ENCODE data around the gene SRD5A1.

SRD5A1 gene

DNA sequence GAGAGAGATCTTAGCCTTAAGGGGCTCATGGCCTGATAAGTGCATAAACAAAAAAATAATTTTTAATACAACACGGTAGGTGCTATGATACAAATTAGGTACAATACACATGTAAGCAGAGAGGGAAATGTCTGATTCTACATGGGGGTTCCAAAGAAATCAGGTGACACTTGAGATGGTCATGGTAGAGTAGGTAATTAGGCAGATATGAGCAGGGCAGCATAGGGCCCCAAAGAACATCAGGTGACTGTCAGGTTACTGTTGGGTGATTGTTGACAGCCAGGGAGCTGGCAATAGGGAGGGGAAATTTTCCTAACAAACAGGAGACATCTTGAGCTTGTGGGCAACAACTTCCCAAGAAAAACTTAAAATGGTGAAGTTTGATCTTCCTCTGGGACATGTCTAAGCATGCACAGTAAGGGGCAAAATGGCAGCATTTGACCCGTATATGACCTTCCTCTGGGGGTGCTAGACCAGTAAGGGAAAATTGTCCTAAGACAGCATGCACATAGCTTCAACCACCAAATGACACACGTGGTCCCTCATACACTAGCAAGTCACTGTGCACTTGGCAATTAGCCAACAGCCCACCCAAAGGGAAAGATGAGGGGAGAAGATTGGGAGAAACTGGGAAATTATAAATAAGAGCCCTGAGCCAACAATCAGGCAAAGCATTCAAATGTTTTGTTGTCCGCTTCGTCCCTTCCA, 42.7 kb downstream of the SRD5A1 start:
- TF ChIP-seq GATA2 (IDR thresholded peaks at IDR 0.05; ENCODE audit: low read depth, low read length): no peak
- TF ChIP-seq GATA3 (IDR thresholded peaks at IDR 0.05; ENCODE audit: low read depth, low read length): no peak

DNA sequence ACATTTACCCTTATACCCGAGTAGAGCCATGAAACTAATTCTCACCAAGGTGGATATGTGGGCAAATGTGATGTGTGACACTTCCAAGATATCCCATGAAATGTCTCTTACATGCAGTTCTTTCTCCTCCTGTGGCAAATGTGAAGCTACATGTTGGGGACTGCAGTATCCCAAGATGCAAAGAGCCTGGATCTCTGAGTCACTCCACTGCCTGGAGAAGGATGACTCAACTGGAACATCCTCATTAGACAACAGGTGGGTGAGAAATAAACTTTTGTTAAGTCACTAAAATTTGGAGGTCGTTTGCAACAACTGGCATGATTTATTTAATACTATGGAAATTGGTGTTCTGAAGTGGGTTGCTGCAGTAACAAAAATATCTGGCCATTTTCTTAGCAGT, 43.5 kb downstream of the SRD5A1 start:
- TF ChIP-seq GATA2 (IDR thresholded peaks at IDR 0.05; ENCODE audit: low read depth, low read length) (no peak), GATA3 (IDR thresholded peaks at IDR 0.05; ENCODE audit: low read depth, low read length) (no peak)

DNA sequence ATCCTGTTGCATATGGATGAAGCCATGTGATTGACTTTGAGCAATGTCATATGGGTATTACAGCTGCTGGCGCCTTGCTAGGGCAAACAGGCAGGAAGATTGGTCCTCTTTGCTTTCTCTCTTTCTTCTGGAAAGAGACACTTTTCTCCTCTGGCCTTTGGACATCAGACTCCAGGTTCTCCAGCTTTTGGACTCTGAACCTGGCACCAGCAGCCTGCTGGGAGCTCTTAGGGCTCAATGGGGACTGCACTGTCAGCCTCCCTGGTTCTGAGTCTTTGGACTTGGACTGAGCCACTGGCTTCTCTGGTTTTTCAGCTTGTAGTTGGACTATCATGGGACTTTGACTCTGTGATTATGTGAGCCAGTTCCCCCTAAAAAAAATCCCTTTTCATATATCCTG, 45.1 kb downstream of the SRD5A1 start:
- TF ChIP-seq GATA2 (IDR thresholded peaks at IDR 0.05; ENCODE audit: low read depth, low read length) (no peak), GATA3 (IDR thresholded peaks at IDR 0.05; ENCODE audit: low read depth, low read length) (no peak)

DNA sequence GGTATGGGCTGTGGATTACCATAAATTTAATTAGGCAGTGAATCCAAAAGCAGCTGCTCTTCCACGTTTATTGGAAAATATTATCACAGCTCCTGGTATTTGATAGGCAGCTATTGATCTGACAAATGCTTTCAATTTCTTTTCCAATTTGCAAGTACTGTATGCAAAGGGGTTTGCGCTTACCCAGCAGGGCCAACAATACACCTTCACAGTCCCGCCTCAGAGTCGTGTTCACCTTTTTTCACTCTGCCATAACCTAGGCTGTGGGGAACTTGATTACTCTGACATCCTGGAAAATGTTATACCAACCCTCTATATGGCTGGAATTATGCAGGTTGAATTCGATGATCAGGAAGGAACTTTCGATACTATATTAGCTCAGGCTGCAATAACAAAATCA, 47.7 kb downstream of the SRD5A1 start:
- no peak for TF ChIP-seq GATA3 (IDR thresholded peaks at IDR 0.05; ENCODE audit: low read depth, low read length)
- no peak for TF ChIP-seq GATA2 (IDR thresholded peaks at IDR 0.05; ENCODE audit: low read depth, low read length)

DNA sequence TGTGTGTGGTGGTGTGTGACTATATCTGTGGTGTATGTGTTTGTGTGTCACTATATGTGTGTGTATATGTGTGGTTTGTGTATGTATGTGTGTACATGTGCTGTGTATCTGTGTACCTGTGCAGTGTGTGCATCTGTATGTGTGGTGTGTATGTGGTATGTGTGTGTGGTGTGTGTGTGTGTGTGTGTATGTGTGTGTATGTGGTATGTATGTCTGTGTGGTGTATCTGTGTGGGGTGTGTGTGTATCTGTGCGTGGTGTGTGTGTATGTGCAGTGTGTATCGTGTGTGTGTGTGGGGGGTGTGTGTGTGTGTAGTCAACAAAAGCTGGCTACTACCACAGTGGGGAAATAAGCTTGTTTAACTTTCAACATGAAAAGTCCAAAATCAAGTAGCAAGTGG, 48.4 kb downstream of the SRD5A1 start:
- TF ChIP-seq GATA3 (IDR thresholded peaks at IDR 0.05; ENCODE audit: low read depth, low read length): no peak

DNA sequence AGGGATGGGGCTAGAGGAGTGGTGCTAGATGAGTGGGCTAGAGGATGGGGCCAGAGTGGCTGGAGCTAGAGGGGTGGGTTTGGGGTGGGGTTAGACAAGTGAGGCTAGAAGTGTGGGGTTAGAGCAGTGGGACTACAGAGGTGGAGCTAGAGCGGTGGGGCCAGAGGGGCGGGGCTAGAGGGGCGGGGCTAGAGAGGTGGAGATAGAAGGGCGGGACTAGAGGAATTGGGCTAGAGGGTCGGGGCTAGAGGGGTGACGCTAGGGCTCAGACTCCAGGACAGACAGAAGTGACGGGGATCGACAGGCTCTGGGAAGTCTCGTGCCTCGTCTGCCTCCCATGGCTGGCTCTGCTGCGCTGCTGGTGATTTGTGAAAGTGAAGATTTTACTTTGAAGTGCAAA, 49.0 kb downstream of the SRD5A1 start:
- TF ChIP-seq GATA3 (IDR thresholded peaks at IDR 0.05; ENCODE audit: low read depth, low read length) (no peak), GATA2 (IDR thresholded peaks at IDR 0.05; ENCODE audit: low read depth, low read length) (no peak)

DNA sequence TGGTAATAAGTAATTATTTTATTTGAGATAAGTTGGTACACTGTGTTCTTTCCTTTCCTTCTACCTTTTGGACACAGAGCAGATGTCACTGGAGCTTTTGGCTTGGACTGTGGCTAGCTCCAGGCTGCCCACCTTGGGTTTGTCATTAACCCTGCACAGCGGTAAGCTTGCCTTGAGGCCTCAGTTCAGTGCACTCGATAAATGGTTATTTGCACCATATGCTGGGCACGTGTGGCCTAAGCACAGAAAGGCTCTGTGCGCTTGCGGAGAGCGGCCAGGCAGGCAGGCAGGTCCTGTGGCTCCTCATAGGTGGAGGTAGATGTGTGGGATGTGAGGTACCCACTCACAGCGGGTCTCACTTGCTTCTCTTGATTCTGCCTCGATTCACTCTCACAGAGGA, 50.0 kb downstream of the SRD5A1 start:
- TF ChIP-seq GATA2 (IDR thresholded peaks at IDR 0.05; ENCODE audit: low read depth, low read length): no peak
- TF ChIP-seq GATA3 (IDR thresholded peaks at IDR 0.05; ENCODE audit: low read depth, low read length): no peak

DNA sequence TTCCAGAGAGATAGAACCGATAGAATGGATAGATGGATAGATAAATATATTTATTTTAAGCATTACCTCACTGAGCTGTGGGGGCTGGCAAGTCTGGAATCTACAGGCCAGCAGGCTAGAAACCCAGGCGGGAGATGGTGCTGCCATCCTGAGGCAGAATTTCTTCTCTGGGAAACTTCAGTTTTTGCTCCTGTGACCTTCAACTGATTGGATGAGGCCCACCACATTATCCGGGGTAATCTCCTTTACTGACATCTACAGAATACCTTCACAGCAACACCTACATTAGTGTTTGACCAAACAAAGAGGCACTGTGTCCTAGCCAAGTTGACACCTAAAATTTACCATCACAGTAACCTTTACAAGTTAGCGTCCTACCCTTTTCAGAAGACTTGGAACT, 50.8 kb downstream of the SRD5A1 start:
- TF ChIP-seq GATA2 (IDR thresholded peaks at IDR 0.05; ENCODE audit: low read depth, low read length): no peak
- TF ChIP-seq GATA3 (IDR thresholded peaks at IDR 0.05; ENCODE audit: low read depth, low read length): no peak

DNA sequence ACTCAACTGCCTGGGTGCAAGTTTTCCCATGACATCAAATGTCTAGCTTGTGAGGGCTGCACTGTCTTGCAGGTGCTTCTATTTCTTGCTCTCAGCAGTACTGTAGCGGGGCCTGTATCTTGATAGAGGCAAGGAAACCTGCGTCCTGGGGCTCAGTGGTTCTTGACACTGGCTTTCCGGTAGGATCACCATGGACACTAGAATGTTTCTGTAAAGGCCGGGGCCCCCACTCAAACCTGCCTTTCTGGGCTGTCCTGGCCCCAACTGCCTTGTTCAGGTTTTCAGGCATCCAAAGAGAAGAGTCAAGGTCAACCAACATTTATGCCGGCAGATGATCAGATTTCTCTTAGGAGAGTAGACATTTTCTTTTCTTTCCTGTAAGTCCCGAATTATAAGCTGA, 53.3 kb downstream of the SRD5A1 start:
- TF ChIP-seq GATA2 (IDR thresholded peaks at IDR 0.05; ENCODE audit: low read depth, low read length) (no peak), GATA3 (IDR thresholded peaks at IDR 0.05; ENCODE audit: low read depth, low read length) (no peak)

DNA sequence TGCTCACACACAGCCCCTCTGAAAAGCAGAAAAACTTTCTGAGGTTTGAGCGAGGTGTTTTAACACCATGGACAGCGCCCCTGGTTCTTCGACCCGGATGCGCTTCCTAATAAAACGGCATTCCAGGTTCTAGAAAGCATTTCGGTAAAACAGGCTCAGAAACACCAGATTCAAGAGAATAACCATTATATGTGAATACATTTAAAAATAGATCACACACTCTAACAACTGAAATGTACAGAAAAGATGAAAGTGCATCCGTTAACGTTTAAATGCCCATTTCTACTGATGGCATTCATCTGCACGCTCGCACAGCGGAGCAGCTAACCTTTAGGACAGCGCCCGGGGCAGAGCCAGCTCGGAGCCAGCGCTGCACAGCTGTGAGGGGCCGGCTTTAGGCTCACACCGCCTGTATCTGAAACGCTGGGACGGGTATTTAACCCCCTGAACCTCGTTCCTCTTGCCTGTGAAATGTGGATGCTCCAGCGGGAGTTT, 53.7 kb downstream of the SRD5A1 start:
- TF ChIP-seq GATA3 (IDR thresholded peaks at IDR 0.05; ENCODE audit: low read depth, low read length): no peak
- TF ChIP-seq GATA2 (IDR thresholded peaks at IDR 0.05; ENCODE audit: low read depth, low read length): no peak

DNA sequence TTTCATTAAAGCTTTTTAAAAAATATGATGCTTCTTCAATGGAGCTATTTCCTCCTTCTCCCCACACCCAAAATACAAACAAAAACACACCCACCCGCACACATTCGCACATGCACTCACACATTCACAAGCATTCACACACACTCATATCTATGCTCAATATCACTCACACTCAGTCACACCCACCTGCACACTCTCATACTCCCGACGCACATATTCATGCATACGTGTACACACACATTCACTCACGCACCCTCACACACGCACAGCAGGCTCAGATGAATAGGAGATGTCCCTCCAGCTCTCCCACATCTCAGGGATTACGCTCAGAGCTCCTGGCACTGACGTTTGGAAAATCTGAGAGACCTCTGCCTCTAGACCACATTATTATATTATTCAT, 54.3 kb downstream of the SRD5A1 start:
- TF ChIP-seq GATA3 (IDR thresholded peaks at IDR 0.05; ENCODE audit: low read depth, low read length) (no peak), GATA2 (IDR thresholded peaks at IDR 0.05; ENCODE audit: low read depth, low read length) (no peak)

DNA sequence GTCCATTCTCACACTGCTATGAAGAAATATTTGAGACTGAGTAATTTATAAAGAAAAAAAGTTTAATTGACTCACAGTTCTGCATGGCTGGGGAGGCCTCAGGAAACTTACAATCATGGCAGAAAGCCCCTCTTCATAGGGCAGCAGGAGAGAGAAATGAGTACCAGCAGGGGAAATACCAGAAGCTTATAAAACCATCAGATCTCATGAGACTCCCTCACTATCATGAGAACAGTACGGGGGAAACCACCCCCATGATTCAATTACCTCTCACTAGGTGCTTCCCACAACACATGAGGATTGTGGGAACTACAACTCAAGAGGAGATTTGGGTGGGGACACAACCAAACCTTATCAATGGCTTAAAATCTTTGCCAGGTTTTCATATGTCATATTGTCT, 59.7 kb downstream of the SRD5A1 start:
- no peak for TF ChIP-seq GATA3 (IDR thresholded peaks at IDR 0.05; ENCODE audit: low read depth, low read length)
- no peak for TF ChIP-seq GATA2 (IDR thresholded peaks at IDR 0.05; ENCODE audit: low read depth, low read length)

DNA sequence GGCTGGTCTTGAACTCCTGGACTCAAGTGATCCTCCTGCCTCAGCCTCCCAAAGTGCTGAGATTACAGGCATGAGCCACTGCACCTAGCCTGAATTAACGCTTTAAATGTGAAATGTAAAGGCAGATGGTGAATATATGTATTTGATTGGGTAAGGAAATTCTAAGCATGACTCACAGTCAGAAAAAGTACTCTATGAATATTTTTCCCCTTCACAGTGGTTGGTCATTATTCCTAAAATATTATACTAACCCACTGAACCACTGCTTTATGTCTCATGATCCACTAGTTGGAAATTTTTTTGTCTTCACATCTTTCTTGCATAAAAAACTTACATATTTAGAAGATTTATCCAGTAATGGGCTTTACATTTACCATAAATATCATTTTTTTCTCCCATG, 65.5 kb downstream of the SRD5A1 start:
- TF ChIP-seq GATA2 (IDR thresholded peaks at IDR 0.05; ENCODE audit: low read depth, low read length) (no peak), GATA3 (IDR thresholded peaks at IDR 0.05; ENCODE audit: low read depth, low read length) (no peak)

DNA sequence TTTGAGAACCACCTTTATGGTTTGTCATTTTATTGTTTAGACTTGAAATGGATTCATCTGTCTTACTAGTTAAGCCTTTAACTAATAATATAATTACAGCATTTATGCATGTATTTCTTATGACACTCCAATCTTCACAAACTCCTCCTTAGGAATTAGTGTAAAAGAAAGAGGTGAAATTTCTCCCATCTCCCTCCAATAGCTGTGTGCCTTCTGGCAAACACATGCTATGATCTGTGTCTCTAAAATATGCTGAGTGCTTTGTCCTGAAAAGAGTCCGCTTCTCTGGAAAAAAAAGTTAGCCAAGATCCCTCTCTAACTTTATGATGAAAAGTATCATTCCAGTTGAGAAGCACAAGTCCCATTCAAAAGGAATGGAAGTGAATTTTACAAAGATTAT, 66.1 kb downstream of the SRD5A1 start:
- TF ChIP-seq GATA3 (IDR thresholded peaks at IDR 0.05; ENCODE audit: low read depth, low read length): no peak
- no peak for TF ChIP-seq GATA2 (IDR thresholded peaks at IDR 0.05; ENCODE audit: low read depth, low read length)

DNA sequence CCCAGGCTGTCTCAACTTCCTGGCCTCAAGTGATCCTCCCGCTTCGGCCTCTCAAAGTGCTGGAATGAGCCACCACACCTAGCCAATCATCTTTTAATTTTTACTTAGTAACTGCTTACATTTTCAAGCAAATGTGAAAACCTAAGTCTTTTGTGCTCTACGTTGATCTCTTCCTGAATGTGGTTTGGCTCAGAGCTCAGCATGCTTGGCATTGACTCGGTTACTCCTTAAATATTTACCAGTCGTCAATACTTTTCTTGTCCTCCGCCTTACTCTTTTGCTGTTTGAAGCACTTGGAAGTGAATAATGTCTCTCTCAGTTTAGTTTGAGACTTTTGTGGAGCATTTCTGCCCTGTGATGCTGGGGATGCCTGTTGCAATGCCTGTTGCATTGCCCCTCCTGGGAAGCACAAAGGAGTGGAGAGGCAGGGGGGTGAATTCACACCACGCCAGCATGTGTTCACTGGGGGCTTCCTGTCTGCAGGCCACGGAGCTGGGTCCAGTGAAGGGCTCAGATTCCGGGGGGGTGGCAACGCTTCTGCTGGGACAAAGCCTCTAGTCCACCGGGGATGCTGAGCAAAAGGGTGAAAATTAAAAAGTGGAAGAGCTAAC, 66.9 kb downstream of the SRD5A1 start:
- TF ChIP-seq GATA2 (IDR thresholded peaks at IDR 0.05; ENCODE audit: low read depth, low read length) (no peak), GATA3 (IDR thresholded peaks at IDR 0.05; ENCODE audit: low read depth, low read length) (no peak)

All from SH-SY5Y (cell line).